ENCODE measurements around the gene TMEM143.
"Not testable (repeated sequence)": the region's sequence is repeated elsewhere in the genome, so short reads cannot be mapped to it uniquely, and the experiment has no call there.

TMEM143 gene

DNA sequence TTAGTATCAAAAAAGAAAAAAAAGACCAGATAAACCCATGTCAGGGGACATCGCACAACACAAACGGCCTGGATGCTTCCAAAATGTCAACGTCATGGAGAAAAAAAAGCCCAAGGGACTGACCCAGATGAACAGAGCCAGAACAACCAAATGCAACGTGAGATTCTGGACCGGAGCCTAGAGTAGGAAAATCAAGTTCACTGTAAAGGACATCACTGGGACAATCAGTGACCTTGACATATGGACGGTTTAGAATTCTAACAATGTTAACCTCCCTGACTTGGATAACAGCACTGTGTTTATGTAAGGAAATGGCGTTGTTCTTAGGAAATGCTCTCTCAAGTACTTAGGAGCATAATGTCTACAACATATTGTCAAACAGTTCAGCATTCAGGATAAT lies 53.5 kb downstream of the TMEM143 start:
- Histone ChIP-seq H3K27ac (ENCODE audit: low read depth in 2 of 2, low read length in 2 of 2) (no peak overlapping the region), H3K36me3 (ENCODE audit: control insufficient read depth in 2 of 2, insufficient read depth in 2 of 2, low read length in 2 of 2) (no peaks in the 10 kb centered on the region), H3K9ac (ENCODE audit: low read depth in 1 of 2, low read length in 2 of 2) (no peak overlapping the region), H3K27me3 (ENCODE audit: control insufficient read depth in 2 of 2, insufficient read depth in 2 of 2, low read length in 2 of 2) (no peaks in the 10 kb centered on the region), H3K4me3 (ENCODE audit: low read length in 2 of 2) (no peak overlapping the region), H3K9me3 (ENCODE audit: control insufficient read depth in 2 of 2, low read length in 2 of 2) (no peaks in the 10 kb centered on the region), H3K4me1 (ENCODE audit: control insufficient read depth in 2 of 2, insufficient read depth in 2 of 2, low read length in 2 of 2) (no peaks in the 10 kb centered on the region)

DNA sequence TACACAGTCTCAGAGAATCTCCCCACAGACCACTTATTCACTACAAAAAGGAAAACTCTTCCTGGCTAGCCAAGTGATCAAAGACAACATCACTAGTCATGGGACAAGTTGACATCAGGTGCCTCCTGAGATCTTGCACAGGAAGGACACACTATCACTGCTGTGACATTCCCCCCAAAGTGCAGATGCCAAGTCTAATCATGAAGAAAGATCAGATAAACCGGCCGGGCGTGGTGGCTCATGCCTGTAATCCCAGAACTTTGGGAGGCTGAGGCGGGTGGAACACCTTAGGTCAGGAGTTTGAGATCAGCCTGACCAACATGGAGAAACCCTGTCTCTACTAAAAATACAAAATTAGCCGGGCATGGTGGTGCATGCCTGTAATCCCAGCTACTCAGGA lies 54.0 kb downstream of the TMEM143 start:
- H3K4me1 ChIP-seq (ENCODE audit: control insufficient read depth in 2 of 2, insufficient read depth in 2 of 2, low read length in 2 of 2); H3K27me3 ChIP-seq (ENCODE audit: control insufficient read depth in 2 of 2, insufficient read depth in 2 of 2, low read length in 2 of 2); H3K4me3 ChIP-seq (ENCODE audit: low read length in 2 of 2); H3K9ac ChIP-seq (ENCODE audit: low read depth in 1 of 2, low read length in 2 of 2); H3K27ac ChIP-seq (ENCODE audit: low read depth in 2 of 2, low read length in 2 of 2); H3K9me3 ChIP-seq (ENCODE audit: control insufficient read depth in 2 of 2, low read length in 2 of 2); H3K36me3 ChIP-seq (ENCODE audit: control insufficient read depth in 2 of 2, insufficient read depth in 2 of 2, low read length in 2 of 2): not testable (repeated sequence)

DNA sequence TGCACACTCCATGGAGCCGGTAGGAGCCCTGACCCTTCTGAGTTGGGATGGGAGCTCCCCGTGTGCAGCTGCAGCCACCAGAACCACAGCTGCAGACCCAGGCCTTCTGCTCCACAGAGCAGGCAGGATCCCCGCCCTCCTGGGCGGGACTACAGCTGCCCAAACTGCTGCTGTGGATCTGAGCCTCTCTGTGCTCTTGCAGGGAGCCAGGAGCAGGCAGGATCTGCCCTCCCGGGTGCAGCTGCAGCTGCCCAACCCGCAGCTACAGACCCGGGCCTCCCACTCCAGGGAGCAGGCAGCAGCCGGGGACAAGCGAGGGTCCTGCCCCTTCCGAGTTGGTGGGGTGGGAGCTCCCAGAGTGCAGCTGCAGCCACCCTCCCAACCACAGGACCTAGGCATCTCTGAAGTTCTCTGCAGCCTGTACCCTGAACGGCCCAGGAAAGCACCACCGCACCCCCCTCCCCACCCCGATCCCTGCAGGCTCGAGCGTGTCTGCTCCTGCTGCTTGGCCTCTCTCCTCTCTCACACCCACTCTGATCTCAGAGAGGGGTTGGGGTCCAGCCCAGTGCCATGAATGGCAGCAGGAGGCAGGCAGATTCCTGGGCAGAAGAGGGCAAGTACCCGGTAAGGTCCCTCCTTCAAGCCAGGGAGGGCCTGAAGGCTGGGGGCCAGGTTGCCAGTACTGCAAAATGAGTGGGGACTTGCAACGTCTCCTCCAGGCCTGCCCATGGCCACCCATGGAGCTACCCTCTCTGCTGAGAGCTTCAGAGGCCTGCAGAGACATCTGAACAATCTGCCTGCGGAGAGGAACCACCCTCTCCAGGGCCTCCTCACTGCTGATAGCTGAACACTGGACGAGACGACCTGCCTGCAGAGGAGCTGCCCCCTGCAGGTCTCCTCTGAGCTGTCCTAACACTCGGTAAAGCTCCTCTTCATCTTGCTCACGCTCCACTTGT lies 54.8 kb downstream of the TMEM143 start:
- Histone ChIP-seq H3K4me3 (ENCODE audit: low read length in 2 of 2) (no peak overlapping the region), H3K9me3 (ENCODE audit: control insufficient read depth in 2 of 2, low read length in 2 of 2) (no peaks in the 10 kb centered on the region), H3K27ac (ENCODE audit: low read depth in 2 of 2, low read length in 2 of 2) (no peak overlapping the region), H3K4me1 (ENCODE audit: control insufficient read depth in 2 of 2, insufficient read depth in 2 of 2, low read length in 2 of 2) (no peaks in the 10 kb centered on the region), H3K36me3 (ENCODE audit: control insufficient read depth in 2 of 2, insufficient read depth in 2 of 2, low read length in 2 of 2) (no peaks in the 10 kb centered on the region), H3K9ac (ENCODE audit: low read depth in 1 of 2, low read length in 2 of 2) (no peak overlapping the region), H3K27me3 (ENCODE audit: control insufficient read depth in 2 of 2, insufficient read depth in 2 of 2, low read length in 2 of 2) (no peaks in the 10 kb centered on the region)

DNA sequence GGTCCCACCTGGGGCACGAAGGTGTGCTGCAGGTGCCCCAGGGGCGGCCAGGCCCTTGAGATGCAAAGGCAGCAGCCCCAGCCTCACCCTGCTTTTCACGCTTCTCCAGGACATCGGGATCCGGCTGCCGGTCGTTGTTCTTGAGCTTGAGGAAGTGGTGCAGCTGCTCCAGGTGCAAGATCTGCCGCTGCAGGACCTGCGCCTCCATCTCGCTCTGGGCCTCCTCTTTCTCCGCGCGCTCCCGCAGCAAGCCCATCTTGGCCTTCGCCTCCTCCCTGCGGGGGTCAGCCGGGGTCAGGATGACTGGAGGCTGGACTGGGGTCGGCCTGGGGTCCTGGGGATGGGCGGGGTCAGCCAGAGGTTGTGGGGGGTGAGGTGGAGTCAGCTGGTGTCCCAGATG lies 59.9 kb downstream of the TMEM143 start:
- Histone ChIP-seq H3K4me3 (ENCODE audit: low read length in 2 of 2) (no peak overlapping the region), H3K27ac (ENCODE audit: low read depth in 2 of 2, low read length in 2 of 2) (no peak overlapping the region), H3K9me3 (ENCODE audit: control insufficient read depth in 2 of 2, low read length in 2 of 2) (no peaks in the 10 kb centered on the region), H3K36me3 (ENCODE audit: control insufficient read depth in 2 of 2, insufficient read depth in 2 of 2, low read length in 2 of 2) (no peaks in the 10 kb centered on the region), H3K9ac (ENCODE audit: low read depth in 1 of 2, low read length in 2 of 2) (no peak overlapping the region), H3K27me3 (ENCODE audit: control insufficient read depth in 2 of 2, insufficient read depth in 2 of 2, low read length in 2 of 2) (no peaks in the 10 kb centered on the region), H3K4me1 (ENCODE audit: control insufficient read depth in 2 of 2, insufficient read depth in 2 of 2, low read length in 2 of 2) (no peaks in the 10 kb centered on the region)

DNA sequence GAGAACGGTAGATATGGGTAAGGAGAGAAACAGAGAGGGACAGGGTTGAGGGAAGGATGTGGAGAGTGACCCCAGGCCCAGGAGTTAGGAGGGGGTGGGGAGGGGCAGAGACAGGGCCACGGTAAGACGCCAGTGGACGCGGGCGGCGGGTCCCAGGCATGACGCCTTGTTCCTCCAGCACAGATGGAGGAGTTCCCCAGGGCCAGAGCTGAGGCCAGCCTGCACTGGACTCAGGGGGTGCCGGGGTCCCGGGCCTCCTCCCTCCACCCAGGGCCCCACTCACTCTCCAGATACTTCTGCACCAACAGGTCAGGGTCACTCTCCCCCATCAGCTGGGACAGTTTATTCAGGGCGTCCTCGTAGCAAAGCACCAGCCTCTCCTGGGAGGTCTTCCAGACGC lies 60.4 kb downstream of the TMEM143 start:
- no peak overlapping the region for H3K27ac ChIP-seq (ENCODE audit: low read depth in 2 of 2, low read length in 2 of 2)
- no peaks in the 10 kb centered on the region for H3K9me3 ChIP-seq (ENCODE audit: control insufficient read depth in 2 of 2, low read length in 2 of 2)
- no peaks in the 10 kb centered on the region for H3K27me3 ChIP-seq (ENCODE audit: control insufficient read depth in 2 of 2, insufficient read depth in 2 of 2, low read length in 2 of 2)
- H3K9ac ChIP-seq (ENCODE audit: low read depth in 1 of 2, low read length in 2 of 2) = no peak overlapping the region
- H3K4me3 ChIP-seq (ENCODE audit: low read length in 2 of 2) = no peak overlapping the region
- H3K36me3 ChIP-seq (ENCODE audit: control insufficient read depth in 2 of 2, insufficient read depth in 2 of 2, low read length in 2 of 2) = no peaks in the 10 kb centered on the region
- H3K4me1 ChIP-seq (ENCODE audit: control insufficient read depth in 2 of 2, insufficient read depth in 2 of 2, low read length in 2 of 2) = no peaks in the 10 kb centered on the region

DNA sequence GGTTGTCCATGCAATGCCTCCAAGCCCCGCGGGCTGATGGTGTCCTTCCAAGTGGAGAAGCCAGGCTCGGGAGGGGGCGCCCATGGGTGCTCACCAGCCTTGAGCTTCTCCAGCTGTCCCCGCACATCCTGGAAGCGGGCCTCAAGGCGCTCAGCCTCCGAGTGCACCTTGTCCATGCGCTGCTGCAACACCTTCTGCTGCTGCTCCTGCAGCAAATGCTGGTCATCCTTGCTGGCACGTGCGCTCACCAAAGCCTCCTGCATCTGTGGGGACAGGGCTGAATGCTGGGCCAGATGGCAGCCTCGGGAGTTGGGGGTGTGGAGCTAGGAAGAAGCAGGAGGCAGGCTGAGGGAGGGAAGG lies 61.2 kb downstream of the TMEM143 start:
- no peaks in the 10 kb centered on the region for H3K27me3 ChIP-seq (ENCODE audit: control insufficient read depth in 2 of 2, insufficient read depth in 2 of 2, low read length in 2 of 2)
- no peaks in the 10 kb centered on the region for H3K4me1 ChIP-seq (ENCODE audit: control insufficient read depth in 2 of 2, insufficient read depth in 2 of 2, low read length in 2 of 2)
- H3K9ac ChIP-seq (ENCODE audit: low read depth in 1 of 2, low read length in 2 of 2) = no peak overlapping the region
- H3K9me3 ChIP-seq (ENCODE audit: control insufficient read depth in 2 of 2, low read length in 2 of 2) = no peaks in the 10 kb centered on the region
- H3K4me3 ChIP-seq (ENCODE audit: low read length in 2 of 2) = no peak overlapping the region
- no peaks in the 10 kb centered on the region for H3K36me3 ChIP-seq (ENCODE audit: control insufficient read depth in 2 of 2, insufficient read depth in 2 of 2, low read length in 2 of 2)
- no peak overlapping the region for H3K27ac ChIP-seq (ENCODE audit: low read depth in 2 of 2, low read length in 2 of 2)

DNA sequence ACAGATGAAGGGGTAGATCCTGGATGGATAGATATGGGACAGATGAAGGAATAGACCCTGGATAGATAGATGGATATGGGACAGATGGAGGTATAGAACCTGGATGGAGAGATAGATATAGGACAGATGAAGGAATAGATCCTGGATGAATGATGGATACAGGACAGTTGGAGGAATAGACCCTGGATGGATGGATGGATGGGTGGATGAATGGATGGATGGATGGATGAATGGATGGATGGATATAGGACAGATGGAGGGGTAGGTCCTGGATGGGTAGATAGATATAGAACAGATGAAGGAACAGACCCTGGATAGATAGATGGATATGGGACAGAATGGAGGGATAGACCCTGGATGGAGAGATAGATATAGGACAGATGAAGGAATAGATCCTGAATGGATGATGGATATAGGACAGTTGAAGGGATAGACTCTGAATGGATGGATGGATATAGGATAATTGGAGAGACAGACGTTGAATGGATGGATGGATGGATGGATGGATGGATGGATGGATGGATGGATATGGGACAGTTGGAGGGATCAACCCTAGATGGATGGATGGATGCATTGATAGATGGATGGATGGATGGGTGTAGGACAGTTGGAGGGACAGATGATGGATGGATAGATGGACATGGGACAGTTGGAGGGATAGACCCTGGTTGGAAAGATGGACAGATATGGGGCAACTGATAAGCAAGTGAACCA lies 61.7 kb downstream of the TMEM143 start:
- no peak overlapping the region for H3K9ac ChIP-seq (ENCODE audit: low read depth in 1 of 2, low read length in 2 of 2)
- H3K36me3 ChIP-seq (ENCODE audit: control insufficient read depth in 2 of 2, insufficient read depth in 2 of 2, low read length in 2 of 2) = no peaks in the 10 kb centered on the region
- H3K27me3 ChIP-seq (ENCODE audit: control insufficient read depth in 2 of 2, insufficient read depth in 2 of 2, low read length in 2 of 2) = no peaks in the 10 kb centered on the region
- no peak overlapping the region for H3K27ac ChIP-seq (ENCODE audit: low read depth in 2 of 2, low read length in 2 of 2)
- H3K4me3 ChIP-seq (ENCODE audit: low read length in 2 of 2) = no peak overlapping the region
- H3K4me1 ChIP-seq (ENCODE audit: control insufficient read depth in 2 of 2, insufficient read depth in 2 of 2, low read length in 2 of 2) = no peaks in the 10 kb centered on the region
- no peaks in the 10 kb centered on the region for H3K9me3 ChIP-seq (ENCODE audit: control insufficient read depth in 2 of 2, low read length in 2 of 2)

DNA sequence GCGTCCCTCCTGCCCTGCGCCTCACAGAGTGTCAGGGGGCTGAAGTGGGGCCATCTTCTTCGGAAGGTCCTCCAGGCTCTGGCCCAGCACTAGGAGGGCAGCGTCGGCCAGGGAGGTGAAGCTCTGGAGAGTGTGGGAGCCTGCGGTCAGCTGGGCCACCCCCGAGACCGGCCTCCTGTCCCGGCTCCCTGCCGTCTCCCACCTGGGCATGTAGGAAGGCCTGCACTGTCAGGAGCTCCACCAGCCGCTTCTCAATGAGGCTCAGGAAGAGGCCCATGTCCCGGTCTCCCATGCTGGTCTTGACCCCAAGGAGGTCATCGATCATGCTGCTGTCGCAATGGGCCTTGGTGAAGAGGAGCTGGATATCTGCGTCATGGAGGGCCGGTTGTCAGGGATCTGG lies 65.8 kb downstream of the TMEM143 start:
- Histone ChIP-seq H3K9me3 (ENCODE audit: control insufficient read depth in 2 of 2, low read length in 2 of 2) (no peaks in the 10 kb centered on the region), H3K27ac (ENCODE audit: low read depth in 2 of 2, low read length in 2 of 2) (no peak overlapping the region), H3K4me1 (ENCODE audit: control insufficient read depth in 2 of 2, insufficient read depth in 2 of 2, low read length in 2 of 2) (no peaks in the 10 kb centered on the region), H3K4me3 (ENCODE audit: low read length in 2 of 2) (no peak overlapping the region), H3K36me3 (ENCODE audit: control insufficient read depth in 2 of 2, insufficient read depth in 2 of 2, low read length in 2 of 2) (no peaks in the 10 kb centered on the region), H3K9ac (ENCODE audit: low read depth in 1 of 2, low read length in 2 of 2) (no peak overlapping the region), H3K27me3 (ENCODE audit: control insufficient read depth in 2 of 2, insufficient read depth in 2 of 2, low read length in 2 of 2) (no peaks in the 10 kb centered on the region)

DNA sequence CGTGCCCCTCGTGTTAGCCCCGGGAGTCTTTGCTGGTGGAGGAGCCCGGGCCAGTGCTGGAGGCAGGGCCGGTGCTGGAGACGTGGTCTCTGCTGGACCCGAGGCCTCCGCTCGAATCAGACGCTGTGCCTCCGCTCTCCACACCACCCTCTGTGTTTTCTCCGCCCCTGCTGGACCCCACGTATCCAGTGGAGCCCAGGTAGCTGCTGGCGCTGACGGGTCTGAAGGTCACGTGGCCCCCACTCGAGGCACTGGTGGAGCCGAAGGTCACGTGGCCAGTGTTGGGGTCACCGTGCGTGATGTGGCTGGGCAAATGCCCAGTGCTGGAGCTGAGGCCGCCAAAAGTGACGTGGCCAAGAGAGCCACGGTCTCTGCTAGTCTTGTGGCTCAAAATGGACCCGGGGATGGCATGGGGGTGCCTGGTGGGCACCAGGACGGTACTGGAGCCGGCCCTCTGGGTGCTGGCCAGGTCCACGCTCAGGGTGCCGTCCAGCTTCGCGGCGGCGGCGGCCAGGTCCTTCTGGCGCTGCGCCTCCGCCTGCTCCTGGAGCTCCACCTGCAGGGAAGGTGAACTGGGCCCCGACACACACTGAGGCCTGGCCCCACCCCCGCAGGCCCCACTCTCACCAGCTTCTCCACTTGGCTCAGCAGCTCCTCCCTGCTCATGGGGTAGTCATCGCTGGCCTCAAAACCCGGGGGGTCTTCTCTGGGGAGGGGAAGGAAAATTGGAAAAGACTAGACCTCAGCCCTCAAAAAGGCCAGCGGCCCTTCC lies 66.6 kb downstream of the TMEM143 start:
- Histone ChIP-seq H3K4me1 (ENCODE audit: control insufficient read depth in 2 of 2, insufficient read depth in 2 of 2, low read length in 2 of 2) (no peaks in the 10 kb centered on the region), H3K27ac (ENCODE audit: low read depth in 2 of 2, low read length in 2 of 2) (no peak overlapping the region), H3K9ac (ENCODE audit: low read depth in 1 of 2, low read length in 2 of 2) (no peak overlapping the region), H3K36me3 (ENCODE audit: control insufficient read depth in 2 of 2, insufficient read depth in 2 of 2, low read length in 2 of 2) (no peaks in the 10 kb centered on the region), H3K4me3 (ENCODE audit: low read length in 2 of 2) (no peak overlapping the region), H3K27me3 (ENCODE audit: control insufficient read depth in 2 of 2, insufficient read depth in 2 of 2, low read length in 2 of 2) (no peaks in the 10 kb centered on the region), H3K9me3 (ENCODE audit: control insufficient read depth in 2 of 2, low read length in 2 of 2) (no peaks in the 10 kb centered on the region)

DNA sequence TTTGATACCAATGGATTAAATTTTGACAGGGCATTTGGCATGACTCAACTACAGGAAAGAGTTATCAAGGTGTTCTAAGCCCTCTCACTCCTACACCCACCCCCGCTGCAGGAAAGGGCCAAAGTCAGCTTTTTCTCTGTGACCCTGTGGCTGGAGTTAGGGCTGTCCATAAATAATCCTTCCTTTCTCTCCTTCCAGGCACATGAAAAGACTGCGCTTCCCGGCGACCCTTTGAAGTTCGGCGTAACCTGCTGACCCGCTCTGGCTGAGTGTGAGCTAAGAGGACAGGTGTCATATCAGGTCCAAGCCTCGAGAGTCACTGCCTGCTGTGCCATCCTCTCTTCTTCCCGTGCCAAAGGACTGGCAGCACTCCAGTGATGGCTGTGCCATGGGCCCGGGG lies 68.3 kb downstream of the TMEM143 start:
- H3K4me3 ChIP-seq (ENCODE audit: low read length in 2 of 2) = no peak overlapping the region
- H3K9ac ChIP-seq (ENCODE audit: low read depth in 1 of 2, low read length in 2 of 2) = no peak overlapping the region
- no peaks in the 10 kb centered on the region for H3K36me3 ChIP-seq (ENCODE audit: control insufficient read depth in 2 of 2, insufficient read depth in 2 of 2, low read length in 2 of 2)
- H3K27me3 ChIP-seq (ENCODE audit: control insufficient read depth in 2 of 2, insufficient read depth in 2 of 2, low read length in 2 of 2) = peaks cover 0 to 5% of the 10 kb centered on the region in 2 donors
- peaks cover 5% of the 10 kb centered on the region in 2 donors for H3K4me1 ChIP-seq (ENCODE audit: control insufficient read depth in 2 of 2, insufficient read depth in 2 of 2, low read length in 2 of 2)
- H3K27ac ChIP-seq (ENCODE audit: low read depth in 2 of 2, low read length in 2 of 2) = no peak overlapping the region
- H3K9me3 ChIP-seq (ENCODE audit: control insufficient read depth in 2 of 2, low read length in 2 of 2) = no peaks in the 10 kb centered on the region

All from mucosa of rectum (tissue), 2 donors.